CD4-positive, alpha-beta memory T cell (primary cell): Measurements from ENCODE around the gene EHD4. TPM values are rescaled to one million over a fixed set of nuclear protein-coding genes. Genes with fewer than 3 reads are reported as not detected.
A peak's percentile ranks its signal among the peaks of the same experiment; 100 is the strongest.

Experiments
- CTCF ChIA-PET: fragments of 350-600 bp; sonication (Branson Sonifier 250); formaldehyde crosslinking; loops from one replicate; lab custom pipeline; 2021; ENCODE audit warnings: inconsistent platforms; ENCODE audit not compliant: partially characterized antibody; lab: Charles Lee
- POLR2A ChIA-PET: fragments of 350-600 bp; sonication (Branson Sonifier 250); formaldehyde crosslinking; loops from one replicate; lab custom pipeline; 2021; ENCODE audit not compliant: partially characterized antibody; lab: Charles Lee
- DNase-seq, 5 donors: peaks; one replicate each; pipeline versions ENCODE4 v3.0.0 to v3.0.0-alpha.2; 2020 to 2022; ENCODE audit warnings: mixed read lengths in 1 of 5
- H3K27ac ChIP-seq: one replicate; pipeline ENCODE4 v1.7.0; 2013; ENCODE audit warnings: low read depth, low read length
- H3K27me3 ChIP-seq: 2 replicates; pipeline ENCODE4 v1.7.0; 2013; ENCODE audit warnings: mild to moderate bottlenecking, low read length, moderate library complexity; ENCODE audit not compliant: insufficient read depth
- H3K36me3 ChIP-seq: 2 replicates; pipeline ENCODE4 v1.7.0; 2013; ENCODE audit warnings: mild to moderate bottlenecking, low read length, moderate library complexity; ENCODE audit not compliant: insufficient read depth
- H3K4me1 ChIP-seq: 2 replicates; pipeline ENCODE4 v1.7.0; 2013; ENCODE audit warnings: mild to moderate bottlenecking, low read length, moderate library complexity; ENCODE audit not compliant: insufficient read depth
- H3K4me3 ChIP-seq, 2 donors: one replicate each; pipeline ENCODE4 v1.7.0; 2013; ENCODE audit warnings: low read length in 2 of 2, mild to moderate bottlenecking in 1 of 2
- H3K9me3 ChIP-seq, 2 donors: one replicate each; pipeline ENCODE4 v1.7.0; 2013; ENCODE audit warnings: low read length in 2 of 2, control low read depth in 1 of 2; ENCODE audit not compliant: control insufficient read depth in 1 of 2
- H3K27ac Mint-ChIP-seq, 7 donors: one replicate each; pipeline ENCODE4 v1.8.0; 2020 to 2021; ENCODE audit warnings: mixed read lengths in 7 of 7, mild to moderate bottlenecking in 6 of 7, inconsistent platforms in 3 of 7, moderate library complexity in 3 of 7
- H3K27me3 Mint-ChIP-seq, 2 donors: one replicate each; pipeline ENCODE4 v1.8.0; 2020 to 2021; ENCODE audit warnings: mixed read lengths in 2 of 2
- H3K36me3 Mint-ChIP-seq, 2 donors: one replicate each; pipeline ENCODE4 v1.8.0; 2020 to 2021; ENCODE audit warnings: mixed read lengths in 2 of 2, inconsistent platforms in 1 of 2, mild to moderate bottlenecking in 1 of 2
- H3K4me1 Mint-ChIP-seq, 4 donors: one replicate each; pipeline ENCODE4 v1.8.0; 2020 to 2021; ENCODE audit warnings: mixed read lengths in 4 of 4, mild to moderate bottlenecking in 1 of 4
- H3K4me3 Mint-ChIP-seq, 8 donors: one replicate each; pipeline ENCODE4 v1.8.0; 2020 to 2021; ENCODE audit warnings: mixed read lengths in 8 of 8, mild to moderate bottlenecking in 7 of 8, moderate library complexity in 6 of 8, inconsistent platforms in 3 of 8
- H3K9me3 Mint-ChIP-seq, 8 donors: one replicate each; pipeline ENCODE4 v1.8.0; 2020 to 2021; ENCODE audit warnings: mixed read lengths in 8 of 8, mild to moderate bottlenecking in 5 of 8, inconsistent platforms in 3 of 8, moderate library complexity in 1 of 8
- intact Hi-C: fragments of 100-400 bp; cut with micrococcal nuclease; formaldehyde crosslinking; loops from one replicate; pipeline ENCODE4 v1.15.1; 2023
- polyA plus RNA-seq, 2 donors: library from polyadenylated mRNA; unstranded; fragments of 300-500 nt; fragmentation: Illumina TruSeq; gene quantifications; one replicate each; pipeline ENCODE4 v1.2.3, GENCODE V29; 2021
- total RNA-seq, 2 experiments: library from RNA; stranded (reverse); gene quantifications; one replicate each; pipeline ENCODE4 v1.2.3, GENCODE V29; 2021

EHD4 gene
- total and polyA plus RNA-seq, 4 experiments from 2014 or later = 13.9 to 16.4 (median 15.4) TPM

- H3K4me1 Mint-ChIP-seq = peaks cover 12 to 49% (median 32%) of the 10 kb centered on the region in 4 donors
- Histone ChIP-seq H3K27me3 (no peaks in the 10 kb centered on the region), H3K4me3 (no peak overlapping the region), H3K4me1 (peaks cover 32% of the 10 kb centered on the region), H3K9me3 (no peaks in the 10 kb centered on the region), H3K27ac (peak overlapping the region; percentile 40), H3K36me3 (peaks cover 10% of the 10 kb centered on the region)
- DNase-seq = no peak
- POLR2A ChIA-PET = interaction anchor here (1.2 to 1.7 kb wide), 2 partner anchors 40 to 70 kb away, joined by 3 to 4 read pairs; no protein-coding TSS in a partner anchor
- peaks cover 0 to under 1% (median 0%) of the 10 kb centered on the region in 8 donors for H3K9me3 Mint-ChIP-seq
- intact Hi-C loops = no loop called here
- H3K4me3 Mint-ChIP-seq = peak overlapping the region in 2 of 8 donors; percentile 20 to 54
- H3K27ac Mint-ChIP-seq = peak overlapping the region; percentile 96 to 99 (median 98)
- no peaks in the 10 kb centered on the region for H3K27me3 Mint-ChIP-seq
- peaks cover 13 to 39% of the 10 kb centered on the region in 2 donors for H3K36me3 Mint-ChIP-seq
- CTCF ChIA-PET = interaction anchor here (0.6 to 2.8 kb wide), 3 partner anchors 11 to 124 kb away, joined by 3 to 6 read pairs (median 3); partner anchors contain the start of gene MAPKBP1
Measured at GRCh38 chr15:41897363-41897799, 75.0 kb downstream of the EHD4 start.

GRCh38 chr15:41896566-41896965, 75.8 kb downstream of the EHD4 start:
- intact Hi-C loops = no loop called here
- Mint-ChIP-seq H3K9me3 (peaks cover 0 to 1% (median 0%) of the 10 kb centered on the region in 8 donors), H3K4me1 (peaks cover 14 to 57% (median 34%) of the 10 kb centered on the region in 4 donors), H3K4me3 (peak overlapping the region in 1 of 8 donors; percentile 20), H3K27ac (peak overlapping the region; percentile 96 to 99 (median 98)), H3K27me3 (no peaks in the 10 kb centered on the region), H3K36me3 (peaks cover 11 to 34% of the 10 kb centered on the region in 2 donors)
- Histone ChIP-seq H3K36me3 (peaks cover 5% of the 10 kb centered on the region), H3K4me3 (no peak overlapping the region), H3K4me1 (peaks cover 38% of the 10 kb centered on the region), H3K27me3 (no peaks in the 10 kb centered on the region), H3K9me3 (no peaks in the 10 kb centered on the region), H3K27ac (peak overlapping the region; percentile 40)
- no peak for DNase-seq
- CTCF ChIA-PET = interaction anchor here (2.3 to 4.8 kb wide), 3 partner anchors 10 to 123 kb away, joined by 6 to 28 read pairs (median 9); partner anchors contain the start of gene MAPKBP1
- POLR2A ChIA-PET = interaction anchor here (1.2 to 2.7 kb wide), 5 partner anchors 7 to 70 kb away, joined by 3 to 28 read pairs (median 10); no protein-coding TSS in a partner anchor

DNA sequence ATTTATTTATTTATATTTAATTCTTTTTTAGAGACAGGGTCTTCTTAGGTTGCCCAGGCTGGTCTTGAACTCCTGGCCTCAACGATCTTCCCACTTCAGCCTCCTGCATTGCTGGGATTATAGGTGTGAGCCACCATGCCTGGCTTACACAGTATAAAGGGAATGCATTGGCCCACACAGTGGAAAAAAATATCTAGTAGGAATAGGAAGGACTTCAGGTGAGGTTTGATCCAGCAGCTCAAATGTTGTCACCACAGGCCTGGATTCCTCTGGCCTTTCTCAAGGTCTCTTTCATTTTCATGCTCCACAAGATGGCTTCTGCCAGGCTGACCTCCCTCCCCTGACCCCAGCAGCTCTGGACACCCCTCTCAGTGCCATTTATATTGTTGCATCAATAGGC, 76.4 kb downstream of the EHD4 start:
- H3K27ac Mint-ChIP-seq = peak overlapping the region; percentile 96 to 99 (median 98)
- H3K4me1 Mint-ChIP-seq = peaks cover 14 to 61% (median 34%) of the 10 kb centered on the region in 4 donors
- H3K9me3 ChIP-seq = no peaks in the 10 kb centered on the region
- peaks cover 5% of the 10 kb centered on the region for H3K36me3 ChIP-seq
- intact Hi-C loops = loop anchor here (1.0 to 2.0 kb wide), 3 partner anchors 8 to 121 kb away; partner anchors contain the start of gene MAPKBP1
- H3K36me3 Mint-ChIP-seq = peaks cover 7 to 29% of the 10 kb centered on the region in 2 donors
- H3K27ac ChIP-seq = peak overlapping the region; percentile 40
- no peak overlapping the region for H3K4me3 ChIP-seq
- DNase-seq = no peak
- peaks cover 0 to 1% (median 0%) of the 10 kb centered on the region in 8 donors for H3K9me3 Mint-ChIP-seq
- H3K27me3 ChIP-seq = no peaks in the 10 kb centered on the region
- peak overlapping the region in 3 of 8 donors; percentile 4 to 45 (median 31) for H3K4me3 Mint-ChIP-seq
- ChIA-PET POLR2A (interaction anchor here (0.6 to 2.7 kb wide), 8 partner anchors 8 to 292 kb away, joined by 3 to 28 read pairs (median 8); partner anchors contain the start of genes EHD4 and MAPKBP1), CTCF (interaction anchor here (0.8 to 5.9 kb wide), 6 partner anchors 8 to 123 kb away, joined by 3 to 49 read pairs (median 18); partner anchors contain the start of gene MAPKBP1)
- peaks cover 38% of the 10 kb centered on the region for H3K4me1 ChIP-seq
- H3K27me3 Mint-ChIP-seq = no peaks in the 10 kb centered on the region

- peaks cover 7 to 28% of the 10 kb centered on the region in 2 donors for H3K36me3 Mint-ChIP-seq
- H3K4me3 Mint-ChIP-seq = peak overlapping the region; percentile 69 to 91 (median 80)
- Histone ChIP-seq H3K9me3 (no peaks in the 10 kb centered on the region), H3K36me3 (peaks cover 5% of the 10 kb centered on the region), H3K4me3 (no peak overlapping the region), H3K27me3 (no peaks in the 10 kb centered on the region), H3K4me1 (peaks cover 38% of the 10 kb centered on the region), H3K27ac (peak overlapping the region; percentile 80)
- H3K27ac Mint-ChIP-seq = peak overlapping the region; percentile 97 to 99 (median 99)
- H3K27me3 Mint-ChIP-seq = no peaks in the 10 kb centered on the region
- intact Hi-C loops = loop anchor here (1.0 to 2.0 kb wide), 3 partner anchors 9 to 121 kb away; partner anchors contain the start of gene MAPKBP1
- H3K4me1 Mint-ChIP-seq = peaks cover 14 to 66% (median 35%) of the 10 kb centered on the region in 4 donors
- DNase-seq = peak in 1 of 5 donors; percentile 17
- ChIA-PET POLR2A (interaction anchor here (0.6 to 4.1 kb wide), 17 partner anchors 8 to 291 kb away, joined by 3 to 28 read pairs (median 5); partner anchors contain the start of genes EHD4, JMJD7 and MAPKBP1), CTCF (interaction anchor here (0.5 to 5.9 kb wide), 10 partner anchors 9 to 610 kb away, joined by 3 to 49 read pairs (median 5); partner anchors contain the start of gene MAPKBP1)
- peaks cover 0 to 1% (median 0%) of the 10 kb centered on the region in 8 donors for H3K9me3 Mint-ChIP-seq
Measured at GRCh38 chr15:41895491-41895890, 76.9 kb downstream of the EHD4 start.

DNA sequence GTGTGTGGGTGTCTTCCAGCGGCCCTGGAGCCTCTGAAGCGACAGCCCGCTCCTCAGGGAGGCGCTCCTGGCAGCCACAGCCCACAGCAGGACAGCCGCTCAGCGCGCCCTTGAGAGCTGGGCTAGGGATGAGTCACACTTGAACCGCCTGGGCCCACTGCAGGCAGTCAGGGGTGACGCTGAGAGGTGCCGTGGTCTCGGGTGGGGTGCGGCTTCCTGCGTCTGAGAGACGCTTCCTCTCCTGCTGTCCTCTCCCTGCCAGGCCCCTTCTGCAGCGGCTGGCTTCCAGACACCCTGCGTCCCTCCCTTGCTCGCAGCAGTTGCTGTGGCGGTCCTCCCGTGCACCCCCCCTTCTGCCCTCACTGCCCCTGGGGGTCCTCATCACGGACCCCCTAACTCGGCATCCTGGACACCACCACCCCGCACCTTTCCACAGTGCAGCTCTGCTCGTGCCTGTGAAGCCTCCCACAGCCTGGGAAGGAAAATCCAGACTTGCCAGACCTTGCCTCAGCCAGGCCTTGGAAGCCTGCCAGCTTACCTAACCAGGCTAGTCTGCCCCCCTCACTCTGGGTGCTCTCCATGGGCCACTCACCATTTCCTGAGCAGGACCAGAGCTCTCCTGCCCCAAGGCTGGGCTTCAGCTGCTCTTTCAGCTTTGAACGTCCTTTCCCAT, 77.4 kb downstream of the EHD4 start:
- Histone ChIP-seq H3K4me1 (peaks cover 38% of the 10 kb centered on the region), H3K36me3 (no peaks in the 10 kb centered on the region), H3K27me3 (no peaks in the 10 kb centered on the region), H3K9me3 (no peaks in the 10 kb centered on the region), H3K4me3 (peak overlapping the region; percentile 12 to 29), H3K27ac (peak overlapping the region; percentile 80)
- Mint-ChIP-seq H3K4me3 (peak overlapping the region; percentile 69 to 91 (median 80)), H3K9me3 (peaks cover 0 to 1% (median 0%) of the 10 kb centered on the region in 8 donors), H3K36me3 (peaks cover 7 to 28% of the 10 kb centered on the region in 2 donors), H3K4me1 (peaks cover 14 to 66% (median 36%) of the 10 kb centered on the region in 4 donors), H3K27ac (peak overlapping the region; percentile 97 to 99 (median 99)), H3K27me3 (no peaks in the 10 kb centered on the region)
- intact Hi-C loops = loop anchor here (1.0 to 2.0 kb wide), 3 partner anchors 9 to 120 kb away; partner anchors contain the start of gene MAPKBP1
- DNase-seq = peak; percentile 86 to 95 (median 87)
- CTCF ChIA-PET = interaction anchor here (0.5 to 5.9 kb wide), 10 partner anchors 9 to 610 kb away, joined by 3 to 49 read pairs (median 5); partner anchors contain the start of gene MAPKBP1
- POLR2A ChIA-PET = interaction anchor here (0.8 to 4.1 kb wide), 18 partner anchors 9 to 233 kb away, joined by 3 to 28 read pairs (median 4); partner anchors contain the start of genes EHD4, JMJD7 and MAPKBP1

GRCh38 chr15:41894251-41894790, 78.0 kb downstream of the EHD4 start:
- Mint-ChIP-seq H3K27me3 (no peaks in the 10 kb centered on the region), H3K4me1 (peaks cover 16 to 71% (median 37%) of the 10 kb centered on the region in 4 donors), H3K9me3 (peaks cover 0 to 1% (median 0%) of the 10 kb centered on the region in 8 donors), H3K36me3 (peaks cover 3 to 24% of the 10 kb centered on the region in 2 donors), H3K4me3 (peak overlapping the region; percentile 69 to 91 (median 80)), H3K27ac (peak overlapping the region; percentile 97 to 99 (median 99))
- H3K9me3 ChIP-seq = no peaks in the 10 kb centered on the region
- peak overlapping the region; percentile 80 for H3K27ac ChIP-seq
- H3K36me3 ChIP-seq = no peaks in the 10 kb centered on the region
- ChIA-PET CTCF (interaction anchor here (2.1 to 5.9 kb wide), 4 partner anchors 10 to 121 kb away, joined by 9 to 49 read pairs (median 28); partner anchors contain the start of gene MAPKBP1), POLR2A (interaction anchor here (0.8 to 4.1 kb wide), 14 partner anchors 8 to 121 kb away, joined by 3 to 28 read pairs (median 6); partner anchors contain the start of genes EHD4, JMJD7 and MAPKBP1)
- peak overlapping the region; percentile 12 to 29 for H3K4me3 ChIP-seq
- no peaks in the 10 kb centered on the region for H3K27me3 ChIP-seq
- peaks cover 38% of the 10 kb centered on the region for H3K4me1 ChIP-seq
- intact Hi-C loops = loop anchor here (2.0 kb wide), 2 partner anchors 42 to 120 kb away; partner anchors contain the start of gene MAPKBP1
- DNase-seq = no peak
